Sigmoid colon (tissue), 7 donors: ENCODE results near the gene ZNF608. TPM values are rescaled to one million over a fixed set of nuclear protein-coding genes. Genes with fewer than 3 reads are reported as not detected.
A peak's percentile ranks its signal among the peaks of the same experiment; 100 is the strongest.

Experiments
- DNase-seq: peaks from one replicate; pipeline ENCODE4 v3.0.0-alpha.2; 2019
- H3K27ac ChIP-seq, 4 donors: fragments of 200-600 bp; sonication (generic); one replicate each; pipeline ENCODE4 v1.5.1; 2016 to 2019; ENCODE audit warnings: mild to moderate bottlenecking in 1 of 4
- H3K27me3 ChIP-seq, 3 donors: fragments of 200-600 bp; sonication (generic); one replicate each; pipeline ENCODE4 v1.5.1; 2019; ENCODE audit warnings: mild to moderate bottlenecking in 1 of 3
- H3K36me3 ChIP-seq, 4 donors: fragments of 200-600 bp; sonication (generic); one replicate each; pipeline ENCODE4 v1.5.1; 2016 to 2019
- H3K4me1 ChIP-seq, 4 donors: fragments of 200-600 bp; sonication (generic); one replicate each; pipeline ENCODE4 v1.5.1; 2017 to 2019
- H3K4me3 ChIP-seq, 4 donors: fragments of 200-600 bp; sonication (generic); one replicate each; pipeline ENCODE4 v1.5.1; 2017 to 2019; ENCODE audit warnings: mild to moderate bottlenecking in 2 of 4, moderate library complexity in 1 of 4
- H3K9me3 ChIP-seq, 4 donors: fragments of 200-600 bp in 3 of 4; sonication (generic) in 3 of 4; one replicate each; pipeline versions ENCODE4 v1.5.1 to v1.6.1; 2013 to 2019
- EP300 ChIP-seq, 4 donors: sonication (generic); formaldehyde crosslinking; IDR thresholded peaks; one replicate each; pipeline ENCODE4 v1.6.1; 2017; ENCODE audit warnings: antibody characterized with exemption in 4 of 4
- POLR2A ChIP-seq, 2 donors: fragments of 450-650 bp; IDR thresholded peaks; one replicate each; pipeline ENCODE4 v1.6.1; 2016; ENCODE audit warnings: antibody characterized with exemption in 2 of 2, mild to moderate bottlenecking in 2 of 2, moderate library complexity in 2 of 2
- POLR2AphosphoS5 ChIP-seq, 4 donors: sonication (generic); formaldehyde crosslinking; IDR thresholded peaks; one replicate each; pipeline ENCODE4 v1.6.1; 2017; ENCODE audit warnings: antibody characterized with exemption in 4 of 4
- WGBS, 2 donors: extraction: QIAGEN DNeasy Blood & Tissue Kit; methylation state at CpG; one replicate each; pipeline ENCODE4 v1.1.7; 2013; 5-methylcytosine and 5-hydroxymethylcytosine counted together
- intact Hi-C: fragments of 100-400 bp; cut with DNase I; formaldehyde crosslinking; loops from one replicate; pipeline ENCODE4 v1.15.1; 2023
- polyA plus RNA-seq, 3 donors: library from polyadenylated mRNA; stranded (reverse); fragments of 200-250 nt; gene quantifications; one replicate each; pipeline ENCODE4 v1.2.3, GENCODE V29; 2013
- total RNA-seq, 4 donors: library from RNA; depleted of rRNA; stranded (reverse); fragments of >200 nt; gene quantifications; one replicate each; pipeline ENCODE4 v1.1.0, GENCODE V29; 2016
- TF ChIP-seq, protein P1 (sequence below), 4 experiments: fragments of 450-650 bp in 3 of 4; fragments of 200-600 bp in 1 of 4; IDR thresholded peaks; one replicate each; pipeline ENCODE4 v1.5.1; 2016 to 2019; ENCODE audit warnings: antibody characterized with exemption in 4 of 4, mild to moderate bottlenecking in 3 of 4, moderate library complexity in 2 of 4
- donor health status: healthy with polysubstance abuse.
- donor health status: Bipolar disorder and iron deficiency.
- donor health status: healthy.

ZNF608 gene
- total and polyA plus RNA-seq, 7 donors, result 5.1 to 30.7 (median 17.9) TPM

DNA sequence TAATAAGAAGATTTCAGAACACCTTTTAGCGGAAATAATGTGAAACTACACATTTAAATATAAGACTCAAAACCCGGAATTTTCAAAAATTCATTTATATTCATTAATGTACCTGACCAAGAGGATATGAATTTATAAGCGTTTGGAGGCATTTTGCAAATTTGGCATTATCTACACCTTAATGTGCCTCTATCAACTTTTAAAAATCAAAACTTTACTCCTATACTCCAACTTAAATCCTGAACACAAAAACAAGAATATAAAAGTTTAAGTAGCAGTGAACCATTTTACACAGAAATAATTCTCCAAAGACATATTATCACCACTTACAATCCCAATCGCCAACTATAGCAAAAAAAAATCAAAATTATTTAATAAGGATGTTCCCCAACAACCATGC lies 3.9 kb downstream of the ZNF608 start:
- WGBS, 2 donors, result 33 to 71% methylated on average over 4 of the region's 4 CpGs
- intact Hi-C loops, result loop anchor here (5.0 to 10.0 kb wide), 6 partner anchors 45 to 1048 kb away; no protein-coding TSS in a partner anchor
- TF ChIP-seq, protein P1, sequence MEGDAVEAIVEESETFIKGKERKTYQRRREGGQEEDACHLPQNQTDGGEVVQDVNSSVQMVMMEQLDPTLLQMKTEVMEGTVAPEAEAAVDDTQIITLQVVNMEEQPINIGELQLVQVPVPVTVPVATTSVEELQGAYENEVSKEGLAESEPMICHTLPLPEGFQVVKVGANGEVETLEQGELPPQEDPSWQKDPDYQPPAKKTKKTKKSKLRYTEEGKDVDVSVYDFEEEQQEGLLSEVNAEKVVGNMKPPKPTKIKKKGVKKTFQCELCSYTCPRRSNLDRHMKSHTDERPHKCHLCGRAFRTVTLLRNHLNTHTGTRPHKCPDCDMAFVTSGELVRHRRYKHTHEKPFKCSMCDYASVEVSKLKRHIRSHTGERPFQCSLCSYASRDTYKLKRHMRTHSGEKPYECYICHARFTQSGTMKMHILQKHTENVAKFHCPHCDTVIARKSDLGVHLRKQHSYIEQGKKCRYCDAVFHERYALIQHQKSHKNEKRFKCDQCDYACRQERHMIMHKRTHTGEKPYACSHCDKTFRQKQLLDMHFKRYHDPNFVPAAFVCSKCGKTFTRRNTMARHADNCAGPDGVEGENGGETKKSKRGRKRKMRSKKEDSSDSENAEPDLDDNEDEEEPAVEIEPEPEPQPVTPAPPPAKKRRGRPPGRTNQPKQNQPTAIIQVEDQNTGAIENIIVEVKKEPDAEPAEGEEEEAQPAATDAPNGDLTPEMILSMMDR (IDR thresholded peaks at IDR 0.05), result no peak
- no peak for TF ChIP-seq POLR2AphosphoS5 (IDR thresholded peaks at IDR 0.05)
- H3K36me3 ChIP-seq, result no peaks in the 10 kb centered on the region
- peak overlapping the region; percentile 64 to 70 (median 68) for H3K4me3 ChIP-seq
- peak overlapping the region; percentile 92 to 93 (median 93) for H3K27ac ChIP-seq
- DNase-seq, result no peak
- no peaks in the 10 kb centered on the region for H3K9me3 ChIP-seq
- peaks cover 0 to 73% (median 54%) of the 10 kb centered on the region in 4 donors for H3K4me1 ChIP-seq
- H3K27me3 ChIP-seq, result no peaks in the 10 kb centered on the region

DNA sequence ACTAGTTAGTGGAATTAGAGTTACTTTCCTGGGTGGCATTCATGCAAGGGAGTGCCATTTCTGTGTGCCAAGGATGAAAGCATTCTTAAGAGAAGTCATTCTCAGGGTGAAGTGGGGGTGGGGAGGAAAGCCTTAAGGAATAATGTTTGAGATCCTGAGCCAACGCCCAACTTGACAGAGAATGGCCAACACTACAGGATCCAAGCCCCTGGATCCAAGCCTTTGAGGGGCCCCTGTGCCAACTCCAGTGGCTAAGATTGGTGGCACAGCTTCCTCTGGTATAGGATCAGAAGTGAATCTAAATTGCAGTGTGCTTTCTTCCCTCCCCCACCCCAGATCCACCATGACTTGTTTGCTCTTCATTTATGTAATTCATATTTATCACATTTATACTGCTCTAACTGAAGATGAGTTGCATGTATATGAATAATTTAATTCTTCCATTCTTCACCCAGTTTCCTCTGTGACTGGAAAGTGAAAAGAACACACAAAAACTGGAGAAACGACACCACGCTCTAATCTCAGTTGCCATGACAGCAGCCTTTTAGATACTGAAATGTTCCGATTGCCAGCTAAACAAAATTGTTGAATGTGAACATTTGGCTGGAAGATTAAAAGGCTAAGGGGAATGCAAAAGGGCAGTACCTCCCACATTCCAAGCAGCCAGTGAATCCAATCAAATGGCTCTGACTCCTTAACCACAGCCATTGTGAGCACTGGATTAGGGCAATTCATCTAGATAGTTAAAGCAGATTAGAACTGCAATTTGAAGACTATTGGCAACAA lies 4.5 kb downstream of the ZNF608 start:
- peak overlapping the region in 3 of 4 donors; percentile 67 to 70 (median 69) for H3K4me3 ChIP-seq

DNA sequence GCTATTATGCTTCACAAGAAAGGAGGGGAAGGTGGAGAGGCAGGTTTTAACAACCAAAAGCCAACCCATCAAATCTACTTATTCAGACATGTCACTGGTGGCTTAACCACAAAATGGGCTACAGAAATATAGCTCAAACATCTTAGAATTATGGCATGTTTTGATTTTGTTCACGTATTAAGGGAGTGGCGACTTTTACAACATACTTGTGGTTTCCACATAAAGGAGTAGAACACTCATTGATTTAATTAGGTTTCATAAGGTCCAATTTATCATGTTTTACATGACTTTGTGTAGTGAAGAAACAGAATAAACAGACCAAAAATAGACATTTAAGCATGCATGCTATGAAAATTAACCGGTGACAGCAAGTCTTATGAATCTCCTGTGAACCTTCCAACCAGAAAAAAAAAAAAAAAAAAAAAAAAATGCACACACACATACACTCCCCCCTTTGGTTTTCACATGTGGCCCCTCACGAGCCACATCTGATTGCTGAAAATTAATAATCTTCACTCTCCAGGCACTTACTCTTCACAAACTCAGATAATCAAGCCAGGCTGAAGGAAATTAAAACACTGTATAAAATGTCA lies 5.4 kb downstream of the ZNF608 start:
- peak overlapping the region; percentile 92 to 93 (median 93) for H3K27ac ChIP-seq
- WGBS, 2 donors, result 34 to 45% methylated on average over 4 of the region's 4 CpGs
- peaks cover 0 to 87% (median 67%) of the 10 kb centered on the region in 4 donors for H3K4me1 ChIP-seq
- no peaks in the 10 kb centered on the region for H3K36me3 ChIP-seq
- TF ChIP-seq POLR2AphosphoS5 (IDR thresholded peaks at IDR 0.05) (peak; percentile 32 to 62 (median 60)), EP300 (IDR thresholded peaks at IDR 0.05) (peak; percentile 29 to 58 (median 54)), POLR2A (IDR thresholded peaks at IDR 0.05) (no peak)
- TF ChIP-seq, protein P1 (IDR thresholded peaks at IDR 0.05), result no peak
- no peak for DNase-seq
- H3K4me3 ChIP-seq, result no peak overlapping the region
- intact Hi-C loops, result loop anchor here (5.0 to 10.0 kb wide), 6 partner anchors 44 to 1046 kb away; no protein-coding TSS in a partner anchor
- H3K27me3 ChIP-seq, result no peaks in the 10 kb centered on the region
- H3K9me3 ChIP-seq, result no peaks in the 10 kb centered on the region

More for the DNA sequence above, 4.5 kb downstream of the ZNF608 start:
- no peak for TF ChIP-seq EP300 (IDR thresholded peaks at IDR 0.05)
- no peak for TF ChIP-seq POLR2A (IDR thresholded peaks at IDR 0.05)
- TF ChIP-seq POLR2AphosphoS5 (IDR thresholded peaks at IDR 0.05), result peak in 1 of 4 donors; percentile 9
- TF ChIP-seq, protein P1 (IDR thresholded peaks at IDR 0.05), result no peak
- 13 to 60% methylated on average over 4 of the region's 4 CpGs for WGBS, 2 donors
- no peak for DNase-seq
- H3K9me3 ChIP-seq, result no peaks in the 10 kb centered on the region
- peaks cover 0 to 79% (median 60%) of the 10 kb centered on the region in 4 donors for H3K4me1 ChIP-seq
- no peaks in the 10 kb centered on the region for H3K36me3 ChIP-seq
- H3K27ac ChIP-seq, result peak overlapping the region; percentile 92 to 93 (median 93)
- H3K27me3 ChIP-seq, result no peaks in the 10 kb centered on the region
- intact Hi-C loops, result loop anchor here (5.0 to 10.0 kb wide), 6 partner anchors 45 to 1047 kb away; no protein-coding TSS in a partner anchor

DNA sequence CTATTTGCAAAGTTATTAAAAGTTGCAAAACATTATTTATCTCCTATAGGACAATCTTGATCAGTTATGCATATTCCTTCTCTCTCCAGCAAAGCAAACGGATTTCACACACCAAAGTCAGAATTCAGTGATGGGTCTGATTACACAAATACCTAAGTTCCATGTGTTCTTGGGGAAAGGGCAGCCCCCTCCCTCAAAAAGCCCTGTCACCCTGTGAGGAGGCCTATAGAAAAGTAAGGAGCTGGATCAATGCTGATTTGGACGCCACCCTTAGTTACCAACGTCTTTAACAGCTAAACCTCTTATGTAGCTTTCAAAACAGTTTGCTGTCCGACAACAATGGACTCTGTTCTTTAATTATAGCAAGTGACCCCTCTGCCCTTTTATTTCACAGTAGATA lies 6.4 kb downstream of the ZNF608 start:
- no peak for TF ChIP-seq EP300 (IDR thresholded peaks at IDR 0.05)
- no peak for TF ChIP-seq POLR2A (IDR thresholded peaks at IDR 0.05)
- no peak for TF ChIP-seq POLR2AphosphoS5 (IDR thresholded peaks at IDR 0.05)
- TF ChIP-seq, protein P1 (IDR thresholded peaks at IDR 0.05), result no peak
- 75 to 77% methylated on average over 4 of the region's 4 CpGs for WGBS, 2 donors
- no peak for DNase-seq
- H3K27me3 ChIP-seq, result no peaks in the 10 kb centered on the region
- no peaks in the 10 kb centered on the region for H3K36me3 ChIP-seq
- no peak overlapping the region for H3K4me3 ChIP-seq
- peak overlapping the region; percentile 33 to 93 (median 92) for H3K27ac ChIP-seq
- no peaks in the 10 kb centered on the region for H3K9me3 ChIP-seq
- intact Hi-C loops, result loop anchor here (5.0 to 10.0 kb wide), 6 partner anchors 43 to 1045 kb away; no protein-coding TSS in a partner anchor
- H3K4me1 ChIP-seq, result peaks cover 0 to 90% (median 75%) of the 10 kb centered on the region in 4 donors
